SK-N-MC (cell line): ENCODE results near the gene ALPL.

ENCODE experiments used
- EZH2 ChIP-seq: fragments of 200-600 bp; sonication (generic); IDR thresholded peaks from one replicate; pipeline ENCODE4 v1.6.1; 2017; ENCODE audit warnings: antibody characterized with exemption
- FOXP2 ChIP-seq: optimal IDR thresholded peaks from 2 replicates; pipeline ENCODE3; 2011; ENCODE audit warnings: mild to moderate bottlenecking, moderate library complexity; ENCODE audit not compliant: insufficient read depth; ENCODE audit errors: extremely low read length, control extremely low read depth
- POLR2AphosphoS5 ChIP-seq: IDR thresholded peaks from 2 replicates; pipeline ENCODE4 v1.6.1; 2012; ENCODE audit warnings: mild to moderate bottlenecking, low read depth, low read length, borderline replicate concordance

DNA sequence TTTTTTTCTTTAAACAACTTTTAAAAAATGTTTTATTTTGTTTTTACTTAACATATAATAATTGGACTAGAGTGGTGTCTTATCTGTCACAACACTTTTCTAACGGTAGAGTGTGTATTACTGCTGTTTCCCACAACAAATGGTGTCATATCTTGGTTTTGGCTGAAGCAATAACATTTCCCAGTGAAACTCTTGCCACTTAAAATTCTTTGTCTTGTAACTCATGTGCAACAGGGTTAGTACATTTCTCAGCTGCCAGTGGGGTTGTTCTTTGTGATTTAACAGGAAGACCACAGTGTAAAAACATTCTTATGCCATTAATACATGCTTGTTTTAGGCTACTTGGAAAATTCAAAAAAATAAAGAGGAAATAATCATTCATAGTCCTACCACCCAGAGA lies 43.5 kb downstream of the ALPL start:
- TF ChIP-seq EZH2: no peak
- no peak for TF ChIP-seq POLR2AphosphoS5
- no peak for TF ChIP-seq FOXP2
